Melanocyte of skin (primary cell): ENCODE results near the gene SKP1. TPM values are rescaled to one million over a fixed set of nuclear protein-coding genes. Genes with fewer than 3 reads are reported as not detected.

Experiments
- small RNA-seq, 2 donors: library from RNA; depleted of rRNA; stranded (forward); fragments of <200 nt; gene quantifications; one replicate each; pipeline ENCODE3, GENCODE V24; 2012
- total RNA-seq, 2 donors: library from RNA; depleted of rRNA; stranded (reverse); fragments of >200 nt; gene quantifications; 2 replicates each; pipeline ENCODE4 v1.2.3, GENCODE V29; 2012

Gene SKP1
- total RNA-seq = 100 to 1,000 TPM; 162 to 170 TPM

DNA sequence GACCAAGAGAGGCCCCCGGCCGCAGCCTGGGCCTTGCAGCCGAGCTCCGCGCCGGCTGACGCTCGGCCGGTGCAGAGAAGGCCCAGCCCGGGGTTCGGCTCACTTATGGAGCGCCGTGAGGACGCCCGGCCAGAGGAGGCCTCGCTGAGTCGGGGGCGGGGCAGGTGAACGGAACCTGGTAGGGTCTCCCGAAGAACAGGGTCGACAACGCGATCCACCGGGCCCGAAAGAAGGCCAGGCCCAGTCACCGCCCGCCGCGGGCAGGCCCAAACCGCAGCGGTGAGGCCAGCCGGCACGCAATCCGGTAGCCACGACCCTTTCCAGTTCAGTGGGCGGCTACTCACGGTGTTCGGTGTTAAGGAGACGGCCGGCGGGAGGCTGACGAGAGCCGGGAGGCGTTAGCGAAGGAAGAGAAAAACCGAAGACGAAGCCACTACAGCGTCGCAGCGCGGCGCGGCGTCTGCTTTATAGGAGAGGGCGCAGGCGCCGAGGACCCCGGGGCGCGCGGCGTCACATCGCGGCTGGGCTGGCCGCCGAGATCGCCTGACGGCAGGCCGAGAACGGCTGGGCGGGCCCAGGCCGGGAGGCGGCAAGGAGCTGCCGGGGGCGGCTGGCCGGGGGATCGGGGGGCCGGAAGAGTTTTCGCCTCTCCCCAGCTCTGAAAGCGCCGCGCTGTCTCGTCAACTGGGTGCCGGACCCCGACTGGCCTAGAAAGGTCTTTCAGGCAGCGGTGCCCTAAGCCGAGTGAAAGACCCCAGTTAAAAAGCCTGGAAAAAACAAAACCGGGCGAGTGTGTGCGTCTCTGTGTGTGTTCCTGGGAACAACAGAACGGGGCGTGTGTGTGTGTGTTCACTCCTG lies at the start of gene SKP1:
Gene SKP1 (minus strand): TSS at position 440 of the 858 bp plus-strand sequence. CDS start 2,928 bp downstream, outside the sequence.

DNA sequence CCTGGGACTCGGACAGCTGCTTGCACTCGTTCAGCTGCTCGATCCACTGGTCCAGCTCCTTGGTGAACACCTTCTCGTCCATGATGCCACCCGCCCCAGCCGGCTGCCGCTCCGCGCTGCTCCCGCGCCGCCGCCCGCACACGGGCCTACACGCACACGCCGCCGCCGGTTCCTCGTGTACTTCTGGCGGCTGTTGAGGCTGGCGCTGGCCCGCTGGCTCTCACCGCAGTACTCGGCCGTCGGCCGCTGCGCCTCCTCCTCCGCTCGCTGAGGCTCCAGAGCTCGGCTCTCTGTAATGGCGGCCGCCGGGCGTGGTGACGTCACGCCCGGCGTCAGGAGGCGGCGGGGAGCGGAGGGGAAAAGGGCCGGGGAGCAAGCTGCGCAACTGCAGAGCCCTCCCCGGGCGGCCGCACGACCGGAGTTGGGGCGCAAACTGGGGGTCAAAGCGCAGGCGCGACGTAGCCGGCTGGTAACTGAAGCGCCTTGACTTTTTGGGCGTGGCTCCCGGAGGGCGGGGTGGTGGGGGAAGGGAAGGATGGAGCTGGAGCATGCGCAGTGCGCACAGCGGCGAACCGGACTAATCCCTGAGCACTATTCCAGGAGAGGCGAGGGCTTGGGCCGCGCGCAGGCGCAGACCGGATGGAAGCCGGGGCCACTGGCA lies 49.2 kb upstream of the SKP1 start, which contains the start of gene PPP2CA:
Gene PPP2CA (minus strand): TSS at position 294 of the 661 bp plus-strand sequence. CDS start 212 bp downstream, at position 82.

DNA sequence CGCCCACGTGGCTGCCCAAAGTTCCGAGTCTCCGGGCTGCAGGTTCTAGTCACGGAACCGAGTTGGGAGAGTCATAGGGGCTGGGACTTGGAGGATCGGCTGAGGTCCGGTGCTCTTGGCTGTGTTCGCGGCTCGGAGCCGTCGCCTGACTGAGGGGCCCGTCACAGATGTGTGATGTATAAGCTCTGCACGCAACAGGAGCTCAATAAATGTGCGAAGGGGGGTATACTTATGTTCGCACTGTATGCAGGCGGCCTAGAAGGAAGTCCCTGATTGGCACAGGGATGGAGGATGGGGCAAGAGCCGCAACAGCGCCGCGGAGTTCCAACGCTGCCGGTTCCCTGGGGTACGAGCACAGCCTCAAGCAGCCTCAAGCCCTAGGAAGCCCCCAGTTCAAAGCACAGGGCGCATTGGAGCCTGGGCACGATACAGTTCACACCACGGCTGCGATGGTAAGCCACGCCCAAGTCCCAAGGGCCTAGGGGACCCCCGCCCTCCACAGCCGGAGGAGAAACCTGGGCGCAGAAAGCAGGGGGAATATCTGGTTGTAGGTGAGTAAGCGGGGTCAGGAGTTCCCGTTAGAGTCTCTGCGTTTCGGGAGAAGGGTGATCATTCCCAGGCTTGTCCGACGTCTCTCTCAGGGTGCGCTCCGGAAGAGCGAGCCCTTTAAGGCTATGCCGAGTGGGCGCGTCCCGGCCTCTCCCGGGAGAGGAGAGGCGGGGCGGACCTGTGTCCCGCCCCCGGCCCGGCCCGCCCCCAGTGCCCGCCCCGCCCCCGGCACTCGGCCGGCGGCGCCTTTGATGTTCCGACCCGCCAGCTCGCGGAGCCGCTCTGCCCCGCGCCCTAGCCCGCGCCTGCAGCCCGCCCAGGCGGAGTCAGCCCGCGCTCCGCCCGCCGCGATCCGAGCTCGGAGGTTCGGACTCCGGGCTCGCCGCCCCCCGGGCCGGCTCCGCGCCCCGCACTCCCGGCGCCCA lies 62.6 kb downstream of the SKP1 start, which contains the start of gene TCF7:
Gene TCF7 (plus strand): TSS at position 780 of the 974 bp plus-strand sequence. CDS start 226 bp downstream, outside the sequence.

Small RNA genes lying within 50 kb of the gene (small RNA-seq; reads per million reads assigned to genes)
- gene MIR3661 = 0 reads per million in 2 donors

Other genes starting within 250 kb of the SKP1 start
- 10 to 100 TPM; 80.6 to 93.9 TPM for gene C5orf15, start 208.3 kb downstream of the SKP1 start, total RNA-seq
- gene VDAC1, start 172.0 kb downstream of the SKP1 start, total RNA-seq = 100 to 1,000 TPM; 453 to 651 TPM
- 1 to 10 TPM in 1 of 2 donors, under 1 TPM in 1; 0.69 to 3.3 TPM for gene TCF7, start 62.3 kb downstream of the SKP1 start, total RNA-seq
- 10 to 100 TPM; 66.9 to 78.1 TPM for gene PPP2CA, start 49.1 kb upstream of the SKP1 start, total RNA-seq
- under 1 TPM; 0.34 to 0.67 TPM for gene CDKL3, start 190.2 kb upstream of the SKP1 start, total RNA-seq
- 10 to 100 TPM; 20.0 to 26.6 TPM for gene UBE2B, start 194.6 kb upstream of the SKP1 start, total RNA-seq
- 10 to 100 TPM; 32.7 to 42.3 TPM for gene CDKN2AIPNL, start 234.9 kb upstream of the SKP1 start, total RNA-seq